ENCODE measurements around the gene COL7A1. TPM values are rescaled to one million over a fixed set of nuclear protein-coding genes. Genes with fewer than 3 reads are reported as not detected.
"Not testable (repeated sequence)": the region's sequence is repeated elsewhere in the genome, so short reads cannot be mapped to it uniquely, and the experiment has no call there.

Gene COL7A1
- total RNA-seq, 1 experiment from 2014 or later, result 107 TPM

GRCh38 chr3:48563382-48563918, 31.7 kb downstream of the COL7A1 start, which contains the start of gene UCN2:
Gene UCN2, minus strand, starts transcription at chr3:48563781. Its CDS starts 657 bp downstream, at chr3:48563124.
- DNase-seq (ENCODE audit: low read depth), result peak; percentile 58

GRCh38 chr3:48562367-48563095, 32.6 kb downstream of the COL7A1 start:
- DNase-seq (ENCODE audit: low read depth), result no peak

- peak; percentile 75 for DNase-seq (ENCODE audit: low read depth)
These were observed 33.9 kb downstream of the COL7A1 start for GRCh38 chr3:48561045-48561736.

- DNase-seq (ENCODE audit: low read depth), result no peak
These were observed 34.5 kb downstream of the COL7A1 start for GRCh38 chr3:48560648-48561018.

GRCh38 chr3:48558493-48559134, 36.5 kb downstream of the COL7A1 start:
- DNase-seq (ENCODE audit: low read depth), result no peak

GRCh38 chr3:48556796-48557626, 38.1 kb downstream of the COL7A1 start, which contains the start of gene PFKFB4:
Gene PFKFB4, minus strand, starts transcription at chr3:48556803. Its CDS starts 26 bp downstream, at chr3:48556777.
- peak; percentile 98 for DNase-seq (ENCODE audit: low read depth)

- DNase-seq (ENCODE audit: low read depth), result no peak
These were observed 39.0 kb downstream of the COL7A1 start for GRCh38 chr3:48555949-48556795.

- no peak for DNase-seq (ENCODE audit: low read depth)
These were observed 39.7 kb downstream of the COL7A1 start for GRCh38 chr3:48555231-48555948.

- DNase-seq (ENCODE audit: low read depth), result no peak
These were observed 41.0 kb downstream of the COL7A1 start for GRCh38 chr3:48553886-48554845.

GRCh38 chr3:48553361-48553760, 41.8 kb downstream of the COL7A1 start:
- DNase-seq (ENCODE audit: low read depth), result no peak

GRCh38 chr3:48552111-48552951, 42.8 kb downstream of the COL7A1 start:
- no peak for DNase-seq (ENCODE audit: low read depth)

GRCh38 chr3:48551651-48552050, 43.5 kb downstream of the COL7A1 start:
- DNase-seq (ENCODE audit: low read depth), result not testable (repeated sequence)

- peak; percentile 70 for DNase-seq (ENCODE audit: low read depth)
These were observed 46.1 kb downstream of the COL7A1 start for GRCh38 chr3:48548729-48549705.

GRCh38 chr3:48548126-48548525, 47.0 kb downstream of the COL7A1 start:
- no peak for DNase-seq (ENCODE audit: low read depth)

GRCh38 chr3:48546203-48546829, 48.8 kb downstream of the COL7A1 start:
- DNase-seq (ENCODE audit: low read depth), result no peak

GRCh38 chr3:48544141-48544540, 51.0 kb downstream of the COL7A1 start:
- DNase-seq (ENCODE audit: low read depth), result no peak

Measured in Daoy (cell line).